Cardiac muscle cell (in vitro differentiated cells and primary cell): ENCODE measurements around the gene RNF115. TPM values are rescaled to one million over a fixed set of nuclear protein-coding genes. Genes with fewer than 3 reads are reported as not detected.

Experiments used
- DNase-seq, 2 donors: peaks; one replicate each; pipeline versions ENCODE4 v3.0.0 to v3.0.0-alpha.2; 2010 to 2017; ENCODE audit warnings: low read depth in 1 of 2, low spot score in 1 of 2
- H3K27ac ChIP-seq: fragments of 200-600 bp; sonication (generic); 2 replicates; pipeline ENCODE4 v1.5.1; 2016
- H3K27me3 ChIP-seq: fragments of 200-600 bp; sonication (generic); 2 replicates; pipeline ENCODE4 v1.6.0; 2016; ENCODE audit warnings: control low read depth
- H3K36me3 ChIP-seq: fragments of 200-600 bp; sonication (generic); 2 replicates; pipeline ENCODE4 v1.5.1; 2016; ENCODE audit warnings: control low read depth
- H3K4me1 ChIP-seq: fragments of 200-600 bp; sonication (generic); 2 replicates; pipeline ENCODE4 v1.8.1; 2017; ENCODE audit warnings: low read depth, mild to moderate bottlenecking, mixed run types
- H3K4me3 ChIP-seq: fragments of 200-600 bp; sonication (generic); 2 replicates; pipeline ENCODE4 v1.5.1; 2016; ENCODE audit warnings: mild to moderate bottlenecking
- H3K9me3 ChIP-seq: fragments of 200-600 bp; sonication (generic); 2 replicates; pipeline ENCODE4 v1.5.1; 2017; ENCODE audit warnings: low read depth, mild to moderate bottlenecking, control low read depth
- CTCF ChIP-seq: IDR thresholded peaks from 2 replicates; pipeline ENCODE4 v1.5.1; 2012; ENCODE audit warnings: low read depth, mild to moderate bottlenecking, low read length
- polyA plus RNA-seq: library from polyadenylated mRNA; unstranded; fragments of >200 nt; fragmentation: Nextera tagmentation; extraction: Ambion mirVana; gene quantifications from 2 replicates; pipeline ENCODE4 v1.2.1, GENCODE V29; 2016
- total RNA-seq: library from RNA; depleted of rRNA; stranded (reverse); fragments of >200 nt; gene quantifications from 2 replicates; pipeline ENCODE4 v1.2.3, GENCODE V29; 2016

Gene RNF115
- total and polyA plus RNA-seq, 2 experiments from 2014 or later, result 12.9 to 18.8 TPM

- no peak for TF ChIP-seq CTCF
- Histone ChIP-seq H3K4me1 (no peaks in the 10 kb centered on the region), H3K27ac (peak overlapping the region; percentile 82)
These were observed 35.7 kb upstream of the RNF115 start for GRCh38 chr1:145859491-145860023.

GRCh38 chr1:145858901-145859490 is 35.1 kb upstream of the RNF115 start, which contains the start of gene PIAS3:
TSS of gene PIAS3 (minus strand) at chr1:145859081. CDS start at chr1:145858990, 91 bp downstream.
- no peaks in the 10 kb centered on the region for H3K9me3 ChIP-seq
- H3K4me3 ChIP-seq, result peak within 1 kb of the TSS; percentile 73
- peaks cover 12% of the 10 kb centered on the region for H3K36me3 ChIP-seq
- no peaks in the 10 kb centered on the region for H3K27me3 ChIP-seq
- peak within 1 kb of the TSS; percentile 82 for H3K27ac ChIP-seq
- peak; percentile 97 to 98 for DNase-seq
- H3K4me1 ChIP-seq, result no peaks in the 10 kb centered on the region
- no peak for TF ChIP-seq CTCF

More at GRCh38 chr1:145859491-145860023, 35.7 kb upstream of the RNF115 start:
- no peaks in the 10 kb centered on the region for H3K9me3 ChIP-seq
- H3K27me3 ChIP-seq, result no peaks in the 10 kb centered on the region
- peaks cover 6% of the 10 kb centered on the region for H3K36me3 ChIP-seq
- peak overlapping the region; percentile 73 for H3K4me3 ChIP-seq
- DNase-seq, result peak; percentile 93 to 94

- H3K4me1 ChIP-seq, result no peaks in the 10 kb centered on the region
- DNase-seq, result peak; percentile 49 to 65
- no peak for TF ChIP-seq CTCF
- H3K36me3 ChIP-seq, result peaks cover 16% of the 10 kb centered on the region
- no peaks in the 10 kb centered on the region for H3K9me3 ChIP-seq
- H3K27ac ChIP-seq, result peak overlapping the region; percentile 82
- H3K27me3 ChIP-seq, result no peaks in the 10 kb centered on the region
- H3K4me3 ChIP-seq, result peak overlapping the region; percentile 73
These were observed 34.5 kb upstream of the RNF115 start for GRCh38 chr1:145858238-145858900.

- Histone ChIP-seq H3K36me3 (peaks cover 20% of the 10 kb centered on the region), H3K4me1 (no peaks in the 10 kb centered on the region), H3K27ac (no peak overlapping the region), H3K9me3 (no peaks in the 10 kb centered on the region), H3K4me3 (no peak overlapping the region), H3K27me3 (no peaks in the 10 kb centered on the region)
- DNase-seq, result no peak
- no peak for TF ChIP-seq CTCF
These were observed 33.3 kb upstream of the RNF115 start for GRCh38 chr1:145857170-145857569.

- H3K4me3 ChIP-seq, result no peak overlapping the region
- H3K36me3 ChIP-seq, result peaks cover 32% of the 10 kb centered on the region
- no peak overlapping the region for H3K27ac ChIP-seq
- no peaks in the 10 kb centered on the region for H3K9me3 ChIP-seq
- peak; percentile 9 for TF ChIP-seq CTCF
- H3K27me3 ChIP-seq, result no peaks in the 10 kb centered on the region
- DNase-seq, result no peak
- H3K4me1 ChIP-seq, result no peaks in the 10 kb centered on the region
These were observed 31.6 kb upstream of the RNF115 start for GRCh38 chr1:145855426-145855948.
